ENCODE measurements around the gene HAT1.

DNA sequence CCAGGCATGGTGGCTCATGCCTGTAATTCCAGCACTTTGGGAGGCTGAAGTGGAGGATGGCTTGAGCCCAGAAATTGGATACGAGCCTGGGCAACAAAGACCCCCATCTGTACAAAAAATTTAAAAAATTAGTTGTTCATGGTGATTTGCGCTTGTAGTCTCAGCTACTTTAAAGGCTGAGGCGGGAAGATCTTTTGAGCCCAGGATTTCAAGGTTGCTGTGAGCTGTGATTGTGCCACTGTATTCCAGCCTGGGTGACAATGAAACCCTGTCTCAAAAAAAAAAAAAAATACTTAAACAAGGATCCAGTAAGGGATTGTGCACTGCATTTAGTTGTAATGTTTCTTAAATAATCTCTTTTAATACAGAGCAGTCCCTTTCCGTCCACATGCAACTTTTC lies 21.6 kb downstream of the HAT1 start:
- TF ChIP-seq CTCF (IDR thresholded peaks at IDR 0.05): no peak
- TF ChIP-seq POLR2A (IDR thresholded peaks at IDR 0.05): no peak
